Parathyroid adenoma (tissue), 2 donors: Measurements from ENCODE around the gene CLCN2.

Experiments
- H2AFZ ChIP-seq: fragments of 300-600 bp; sonication (generic); one replicate; pipeline ENCODE4 v1.7.0; 2017; ENCODE audit warnings: antibody characterized with exemption, mild to moderate bottlenecking
- H3K27ac ChIP-seq: fragments of 300-600 bp; sonication (generic); one replicate; pipeline ENCODE4 v1.7.0; 2017
- H3K27me3 ChIP-seq: fragments of 300-600 bp; sonication (generic); one replicate; pipeline ENCODE4 v1.7.0; 2017; ENCODE audit warnings: low read length; ENCODE audit not compliant: control insufficient read depth, insufficient read depth
- H3K36me3 ChIP-seq: fragments of 300-600 bp; sonication (generic); one replicate; pipeline ENCODE4 v1.7.0; 2017; ENCODE audit warnings: low read length; ENCODE audit not compliant: control insufficient read depth, insufficient read depth
- H3K4me1 ChIP-seq: fragments of 300-600 bp; sonication (generic); one replicate; pipeline ENCODE4 v1.7.0; 2017; ENCODE audit warnings: control low read depth
- H3K4me2 ChIP-seq: fragments of 300-600 bp; sonication (generic); one replicate; pipeline ENCODE4 v1.7.0; 2017; ENCODE audit warnings: low read length
- H3K4me3 ChIP-seq: fragments of 300-600 bp; sonication (generic); one replicate; pipeline ENCODE4 v1.7.0; 2017; ENCODE audit warnings: low read depth, low read length
- H3K79me2 ChIP-seq: fragments of 300-600 bp; sonication (generic); one replicate; pipeline ENCODE4 v1.7.0; 2017; ENCODE audit warnings: control low read depth
- H3K9ac ChIP-seq: fragments of 300-600 bp; sonication (generic); one replicate; pipeline ENCODE4 v1.7.0; 2017; ENCODE audit warnings: mild to moderate bottlenecking
- H3K9me3 ChIP-seq: fragments of 300-600 bp; sonication (generic); one replicate; pipeline ENCODE4 v1.7.0; 2017; ENCODE audit warnings: low read length; ENCODE audit not compliant: control insufficient read depth
- TF ChIP-seq, protein P1 (sequence below): fragments of 300-600 bp; sonication (generic); IDR thresholded peaks from one replicate; pipeline ENCODE4 v1.7.0; 2017; ENCODE audit warnings: antibody characterized with exemption, mild to moderate bottlenecking
- donor health status: primary hyperparathyroidism.

Gene CLCN2

GRCh38 chr3:184351511-184352148, 9.8 kb downstream of the CLCN2 start:
- Histone ChIP-seq H3K4me1 (peaks cover 11% of the 10 kb centered on the region), H3K9ac (no peak overlapping the region), H3K79me2 (no peaks in the 10 kb centered on the region), H3K4me2 (no peak overlapping the region), H3K27ac (no peak overlapping the region), H3K36me3 (no peaks in the 10 kb centered on the region), H3K9me3 (no peaks in the 10 kb centered on the region), H3K27me3 (no peaks in the 10 kb centered on the region), H3K4me3 (no peak overlapping the region), H2AFZ (no peak overlapping the region)
- TF ChIP-seq, protein P1, sequence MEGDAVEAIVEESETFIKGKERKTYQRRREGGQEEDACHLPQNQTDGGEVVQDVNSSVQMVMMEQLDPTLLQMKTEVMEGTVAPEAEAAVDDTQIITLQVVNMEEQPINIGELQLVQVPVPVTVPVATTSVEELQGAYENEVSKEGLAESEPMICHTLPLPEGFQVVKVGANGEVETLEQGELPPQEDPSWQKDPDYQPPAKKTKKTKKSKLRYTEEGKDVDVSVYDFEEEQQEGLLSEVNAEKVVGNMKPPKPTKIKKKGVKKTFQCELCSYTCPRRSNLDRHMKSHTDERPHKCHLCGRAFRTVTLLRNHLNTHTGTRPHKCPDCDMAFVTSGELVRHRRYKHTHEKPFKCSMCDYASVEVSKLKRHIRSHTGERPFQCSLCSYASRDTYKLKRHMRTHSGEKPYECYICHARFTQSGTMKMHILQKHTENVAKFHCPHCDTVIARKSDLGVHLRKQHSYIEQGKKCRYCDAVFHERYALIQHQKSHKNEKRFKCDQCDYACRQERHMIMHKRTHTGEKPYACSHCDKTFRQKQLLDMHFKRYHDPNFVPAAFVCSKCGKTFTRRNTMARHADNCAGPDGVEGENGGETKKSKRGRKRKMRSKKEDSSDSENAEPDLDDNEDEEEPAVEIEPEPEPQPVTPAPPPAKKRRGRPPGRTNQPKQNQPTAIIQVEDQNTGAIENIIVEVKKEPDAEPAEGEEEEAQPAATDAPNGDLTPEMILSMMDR: no peak

- no peak overlapping the region for H3K4me3 ChIP-seq
- no peak overlapping the region for H2AFZ ChIP-seq
- H3K27ac ChIP-seq: no peak overlapping the region
- TF ChIP-seq, protein P1: no peak
- no peaks in the 10 kb centered on the region for H3K9me3 ChIP-seq
- no peaks in the 10 kb centered on the region for H3K36me3 ChIP-seq
- H3K27me3 ChIP-seq: no peaks in the 10 kb centered on the region
- H3K4me1 ChIP-seq: peaks cover 11% of the 10 kb centered on the region
- no peak overlapping the region for H3K9ac ChIP-seq
- H3K79me2 ChIP-seq: no peaks in the 10 kb centered on the region
- no peak overlapping the region for H3K4me2 ChIP-seq
Observed at GRCh38 chr3:184350618-184351017, 10.8 kb downstream of the CLCN2 start.

GRCh38 chr3:184349563-184350470, 11.6 kb downstream of the CLCN2 start:
- Histone ChIP-seq H3K4me1 (peaks cover 14% of the 10 kb centered on the region), H3K36me3 (no peaks in the 10 kb centered on the region), H3K27me3 (no peaks in the 10 kb centered on the region), H3K79me2 (no peaks in the 10 kb centered on the region), H3K4me2 (no peak overlapping the region), H3K9ac (no peak overlapping the region), H3K4me3 (no peak overlapping the region), H3K27ac (no peak overlapping the region), H2AFZ (no peak overlapping the region), H3K9me3 (no peaks in the 10 kb centered on the region)
- TF ChIP-seq, protein P1: no peak

DNA sequence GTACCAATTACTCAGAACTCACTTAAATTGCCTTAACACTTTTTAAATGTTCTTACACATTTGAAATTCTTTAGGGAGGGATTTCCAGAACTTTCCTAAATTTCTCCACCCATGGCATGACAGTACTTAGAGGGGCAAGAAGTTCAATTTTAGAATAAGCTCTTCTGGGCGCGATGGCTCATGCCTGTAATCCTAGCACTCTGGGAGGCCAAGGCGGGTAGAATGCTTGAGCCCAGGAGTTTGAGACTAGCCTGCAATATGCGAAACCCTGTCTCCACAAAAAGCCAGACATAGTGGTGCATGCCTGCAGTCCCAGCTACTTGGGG, 13.4 kb downstream of the CLCN2 start:
- peak overlapping the region; percentile 26 for H3K27ac ChIP-seq
- H3K4me3 ChIP-seq: peak overlapping the region; percentile 7
- H3K27me3 ChIP-seq: no peaks in the 10 kb centered on the region
- peaks cover 14% of the 10 kb centered on the region for H3K4me1 ChIP-seq
- TF ChIP-seq, protein P1: no peak
- H3K79me2 ChIP-seq: peaks cover 6% of the 10 kb centered on the region
- no peak overlapping the region for H3K9ac ChIP-seq
- no peaks in the 10 kb centered on the region for H3K9me3 ChIP-seq
- H3K36me3 ChIP-seq: no peaks in the 10 kb centered on the region
- no peak overlapping the region for H3K4me2 ChIP-seq
- no peak overlapping the region for H2AFZ ChIP-seq
